GM12874 (cell line): Measurements from ENCODE around the gene TNFRSF1A.

ENCODE experiments used
- TF ChIP-seq, protein P1 (sequence below): IDR thresholded peaks from 2 replicates; pipeline ENCODE4 v1.5.1; 2011; ENCODE audit warnings: low read depth, mild to moderate bottlenecking, control low read depth, low read length, moderate library complexity; ENCODE audit not compliant: insufficient read depth

TNFRSF1A gene

GRCh38 chr12:6383572-6384498, 42.0 kb upstream of the TNFRSF1A start, which contains the start of gene LTBR:
Gene LTBR (plus strand): TSS chr12:6384162. CDS start chr12:6384359, 197 bp downstream.
- TF ChIP-seq, protein P1, sequence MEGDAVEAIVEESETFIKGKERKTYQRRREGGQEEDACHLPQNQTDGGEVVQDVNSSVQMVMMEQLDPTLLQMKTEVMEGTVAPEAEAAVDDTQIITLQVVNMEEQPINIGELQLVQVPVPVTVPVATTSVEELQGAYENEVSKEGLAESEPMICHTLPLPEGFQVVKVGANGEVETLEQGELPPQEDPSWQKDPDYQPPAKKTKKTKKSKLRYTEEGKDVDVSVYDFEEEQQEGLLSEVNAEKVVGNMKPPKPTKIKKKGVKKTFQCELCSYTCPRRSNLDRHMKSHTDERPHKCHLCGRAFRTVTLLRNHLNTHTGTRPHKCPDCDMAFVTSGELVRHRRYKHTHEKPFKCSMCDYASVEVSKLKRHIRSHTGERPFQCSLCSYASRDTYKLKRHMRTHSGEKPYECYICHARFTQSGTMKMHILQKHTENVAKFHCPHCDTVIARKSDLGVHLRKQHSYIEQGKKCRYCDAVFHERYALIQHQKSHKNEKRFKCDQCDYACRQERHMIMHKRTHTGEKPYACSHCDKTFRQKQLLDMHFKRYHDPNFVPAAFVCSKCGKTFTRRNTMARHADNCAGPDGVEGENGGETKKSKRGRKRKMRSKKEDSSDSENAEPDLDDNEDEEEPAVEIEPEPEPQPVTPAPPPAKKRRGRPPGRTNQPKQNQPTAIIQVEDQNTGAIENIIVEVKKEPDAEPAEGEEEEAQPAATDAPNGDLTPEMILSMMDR, result no peak

DNA sequence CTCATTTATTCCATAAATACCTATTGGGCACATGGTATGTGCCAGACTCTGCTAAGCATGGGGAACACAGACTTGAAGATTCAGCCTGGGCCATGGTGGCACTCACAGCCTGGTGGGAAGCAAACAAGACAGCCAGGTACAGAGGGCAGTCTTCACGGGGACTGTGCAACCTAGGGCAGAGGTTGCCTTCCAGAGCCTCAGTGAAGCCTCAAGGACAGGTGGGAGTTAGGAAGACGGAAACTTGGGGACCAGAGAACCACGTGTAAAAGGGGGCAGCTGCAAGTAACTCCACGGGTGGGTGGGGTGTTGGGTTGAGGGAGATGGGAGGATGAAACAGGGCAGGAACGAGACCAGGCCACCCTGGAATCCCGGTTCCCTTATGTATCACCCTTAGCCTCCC, 41.1 kb upstream of the TNFRSF1A start:
- TF ChIP-seq, protein P1, result no peak

DNA sequence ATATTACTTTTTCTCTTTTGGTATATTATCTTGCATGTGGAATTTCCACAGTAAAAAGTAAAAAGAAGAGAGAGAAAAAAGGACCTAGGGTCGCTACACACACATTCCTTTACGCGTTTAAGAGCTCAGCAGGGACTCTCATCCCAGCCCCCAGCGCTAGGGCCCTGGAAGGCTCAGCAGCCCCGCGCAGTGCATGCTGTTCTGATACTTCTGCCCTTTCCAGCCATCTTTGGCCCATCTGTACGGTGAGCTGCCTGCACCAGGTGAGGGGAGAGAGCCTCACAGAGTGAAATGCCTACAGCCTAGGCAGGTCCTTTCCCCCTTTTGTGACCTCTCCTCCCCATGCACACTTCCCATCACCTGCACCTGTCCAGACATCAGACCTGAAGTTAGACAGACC, 40.5 kb upstream of the TNFRSF1A start:
- TF ChIP-seq, protein P1, result no peak

GRCh38 chr12:6380141-6381121, 38.6 kb upstream of the TNFRSF1A start:
- TF ChIP-seq, protein P1, result no peak

GRCh38 chr12:6378709-6379472, 37.0 kb upstream of the TNFRSF1A start:
- TF ChIP-seq, protein P1, result no peak

DNA sequence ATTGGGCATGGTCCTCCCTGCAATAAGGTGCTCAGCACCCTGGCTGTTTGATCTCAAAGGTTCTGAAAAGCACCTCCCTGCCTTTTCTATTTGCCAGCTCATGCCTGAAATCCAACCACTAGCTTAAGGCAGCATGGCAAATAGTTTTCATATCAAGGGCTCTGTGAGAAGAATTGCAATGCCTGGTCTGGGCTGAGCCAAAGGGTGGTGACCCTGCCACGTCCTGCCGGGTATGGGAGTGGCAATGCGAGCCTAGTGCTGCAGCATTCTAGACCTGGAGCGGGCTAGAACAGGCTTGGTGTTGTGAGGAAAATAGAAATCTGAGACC, 35.8 kb upstream of the TNFRSF1A start:
- TF ChIP-seq, protein P1, result no peak
